Kasumi-1 (cell line): ENCODE measurements around the gene SETD7.

Experiments
- DNase-seq, 2 experiments: peaks; one replicate each; lab custom pipeline; 2025; lab: John Stamatoyannopoulos, UW

The SETD7 gene

DNA sequence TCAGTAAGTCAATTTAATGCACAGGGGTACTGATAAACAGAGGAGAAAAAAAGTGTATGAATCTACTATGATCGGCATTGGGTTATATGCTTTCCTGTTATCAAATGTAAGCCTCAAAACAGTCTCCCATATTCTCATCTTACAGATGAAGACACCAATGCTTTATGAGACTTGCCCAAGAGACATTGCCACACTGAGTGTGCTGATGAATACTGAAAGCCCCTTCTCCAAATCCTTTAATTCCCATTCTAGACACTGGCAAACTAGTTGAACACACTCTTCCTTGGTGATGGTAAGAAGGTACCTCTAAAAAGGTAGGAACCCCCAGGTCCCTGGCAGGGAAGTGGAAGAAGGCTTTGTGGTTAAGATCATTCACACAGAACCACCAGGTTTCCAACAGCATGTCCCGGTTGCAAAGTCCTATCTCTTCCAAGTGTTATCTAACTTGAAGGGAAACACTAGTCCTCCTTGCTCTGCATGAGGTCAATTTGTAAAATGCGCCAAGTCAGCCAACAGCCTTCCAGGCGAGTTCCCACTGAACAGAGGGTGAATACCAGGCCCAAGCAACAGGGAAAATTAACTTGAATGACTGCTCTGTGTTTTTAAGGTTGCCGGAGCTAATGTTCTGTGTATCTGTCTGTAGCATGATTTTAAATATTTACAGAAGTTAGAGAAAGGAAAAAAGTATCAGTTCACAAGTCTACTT is 5.1 kb downstream of the SETD7 start:
- no peak for DNase-seq

DNA sequence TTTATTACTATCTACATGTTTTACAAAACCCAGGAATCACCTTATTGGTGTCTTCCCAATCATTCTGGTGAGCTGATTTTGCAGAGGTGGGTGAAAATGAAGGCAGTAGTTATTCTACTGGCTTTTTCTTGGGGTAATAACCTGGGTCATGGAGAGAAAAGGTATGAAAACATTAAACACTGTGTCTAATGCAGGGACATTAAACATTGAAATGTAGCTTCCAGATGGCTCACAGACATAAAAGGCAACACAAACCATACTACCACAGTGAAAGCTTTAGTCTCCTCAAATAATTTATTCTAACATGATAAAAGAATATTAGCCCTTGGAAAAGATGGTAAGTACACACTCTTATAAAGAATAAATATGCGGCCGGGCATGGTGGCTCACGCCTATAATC is 8.0 kb downstream of the SETD7 start:
- no peak for DNase-seq

DNA sequence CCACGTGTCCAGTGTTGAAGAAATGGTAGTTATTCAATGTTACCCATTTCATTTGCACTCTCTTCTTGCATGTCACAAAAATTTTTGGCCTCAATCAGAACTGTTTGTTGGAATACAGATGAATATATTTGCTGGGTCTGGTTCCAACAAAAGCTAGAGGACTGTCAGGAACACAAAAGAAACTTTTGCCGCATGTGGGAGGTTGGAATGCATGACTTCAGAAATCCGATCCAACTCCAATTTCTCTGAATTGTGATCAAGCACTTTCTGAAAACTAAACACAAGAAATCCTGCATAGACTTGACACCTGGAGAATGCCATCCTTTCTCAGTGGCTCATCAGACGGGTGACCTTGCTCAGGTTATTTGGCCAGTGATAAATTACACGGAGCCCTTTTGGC is 15.4 kb downstream of the SETD7 start:
- no peak for DNase-seq

DNA sequence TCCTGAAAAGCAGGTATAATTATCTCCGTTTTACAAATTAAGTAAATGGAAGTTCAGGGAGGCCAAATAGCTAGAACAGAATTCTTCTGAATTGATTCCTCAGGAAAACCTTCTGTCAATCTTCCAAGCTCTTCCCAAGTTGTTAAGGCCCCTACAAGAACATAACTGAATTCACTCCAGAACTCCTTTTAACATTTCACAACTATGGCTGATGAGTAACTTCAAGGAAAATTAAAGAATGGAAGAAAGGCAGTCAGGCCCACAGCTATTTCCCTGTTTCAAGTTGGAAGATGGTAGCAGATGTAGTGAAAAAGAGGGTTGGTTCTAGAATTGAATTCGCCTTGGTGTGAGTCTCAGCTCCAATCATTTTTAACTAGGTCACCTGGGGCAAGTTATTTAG is 15.9 kb downstream of the SETD7 start:
- DNase-seq, result no peak

DNA sequence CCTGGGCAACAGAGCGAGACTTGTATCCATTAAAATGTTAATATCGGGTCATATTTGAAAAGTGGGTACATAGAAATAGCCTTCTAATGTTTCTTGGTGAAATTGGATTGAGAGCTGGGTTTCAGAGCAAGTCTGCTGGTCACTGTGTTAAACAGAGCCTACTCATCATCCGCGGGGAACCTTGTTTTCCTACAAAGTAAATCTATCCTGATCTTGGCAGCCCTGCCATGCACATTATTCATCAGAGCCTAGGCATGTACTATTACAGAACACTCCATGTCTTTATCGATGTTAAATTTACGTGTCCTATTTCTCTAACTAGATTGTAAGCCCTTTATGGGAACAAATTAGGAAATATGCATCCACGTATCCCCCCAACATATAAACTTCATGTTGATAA is 18.7 kb downstream of the SETD7 start:
- no peak for DNase-seq

DNA sequence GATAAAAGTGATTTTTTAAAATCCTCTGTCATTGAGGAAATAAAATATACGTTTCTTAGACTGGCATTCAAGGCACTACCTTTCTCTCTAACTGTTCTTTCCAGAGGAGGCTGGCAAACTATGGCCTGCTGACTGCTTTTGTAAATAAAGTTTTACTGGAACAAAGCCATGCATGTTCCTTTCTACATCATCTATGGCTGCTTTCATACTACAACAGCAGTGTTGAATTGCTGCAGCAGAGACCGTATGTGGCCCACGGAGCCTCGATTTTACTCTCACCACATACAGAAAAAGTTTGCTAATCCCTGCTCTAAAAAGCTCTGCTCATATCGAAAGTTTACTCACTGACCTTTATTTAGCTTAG is 20.2 kb downstream of the SETD7 start:
- DNase-seq, result no peak

DNA sequence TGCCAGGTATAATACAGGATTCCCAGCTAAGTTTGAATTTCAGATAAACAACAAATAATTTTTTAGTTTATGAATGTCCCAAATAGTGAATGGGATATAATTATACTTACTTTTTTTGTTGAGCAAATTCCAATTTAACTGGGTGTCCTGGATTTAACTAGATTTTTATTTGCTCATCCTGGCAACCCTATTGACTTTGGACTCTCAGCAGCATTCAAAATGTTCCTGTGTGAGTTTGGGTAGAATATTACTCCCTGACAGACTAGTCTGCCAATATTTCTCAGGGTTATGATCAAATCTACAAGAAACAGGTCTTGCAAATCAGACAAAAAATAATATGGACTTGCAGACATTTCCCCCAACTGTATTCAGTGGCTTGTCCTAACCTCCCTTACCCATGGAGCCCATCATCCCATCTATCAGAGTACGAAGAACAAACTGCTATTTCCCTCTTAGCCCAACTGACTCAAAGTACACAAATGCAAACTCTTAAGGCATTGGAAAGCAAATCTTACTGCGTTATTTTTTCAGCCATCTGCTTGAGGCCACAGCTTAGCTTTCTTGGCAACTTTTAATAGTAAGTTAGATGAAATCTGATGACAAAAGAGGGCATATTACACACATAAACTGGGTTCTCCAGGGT is 20.7 kb downstream of the SETD7 start:
- DNase-seq, result no peak

DNA sequence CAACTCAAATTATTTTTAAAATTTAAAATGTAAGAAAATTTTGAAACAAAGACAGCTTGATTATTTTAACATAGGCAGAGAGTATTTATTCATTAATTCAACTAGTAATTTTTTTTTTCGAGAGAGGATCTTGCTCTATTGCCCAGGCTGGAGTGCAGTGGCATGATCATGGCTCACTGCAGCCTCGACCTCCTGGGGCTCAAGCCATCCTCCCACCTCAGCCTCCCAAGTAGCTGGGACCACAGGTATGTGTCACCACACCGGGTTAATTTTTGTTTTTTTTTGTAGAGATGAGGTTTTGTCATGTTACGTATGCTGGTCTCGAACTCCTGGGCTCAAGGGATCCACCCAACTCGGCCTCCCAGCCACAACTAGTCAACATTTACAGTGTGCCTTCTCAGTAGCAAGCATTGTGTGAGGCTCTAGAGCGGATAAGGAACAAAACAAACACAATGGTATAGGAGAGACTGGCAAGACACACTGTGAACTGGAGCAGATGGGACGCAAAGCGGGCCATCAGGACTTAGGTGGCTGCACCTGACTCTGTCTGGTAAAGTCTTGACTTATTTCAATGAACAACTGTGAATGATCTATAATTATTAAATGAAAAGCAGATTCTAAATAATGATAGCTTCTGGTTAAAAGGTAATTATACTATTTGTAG is 21.6 kb downstream of the SETD7 start:
- no peak for DNase-seq

DNA sequence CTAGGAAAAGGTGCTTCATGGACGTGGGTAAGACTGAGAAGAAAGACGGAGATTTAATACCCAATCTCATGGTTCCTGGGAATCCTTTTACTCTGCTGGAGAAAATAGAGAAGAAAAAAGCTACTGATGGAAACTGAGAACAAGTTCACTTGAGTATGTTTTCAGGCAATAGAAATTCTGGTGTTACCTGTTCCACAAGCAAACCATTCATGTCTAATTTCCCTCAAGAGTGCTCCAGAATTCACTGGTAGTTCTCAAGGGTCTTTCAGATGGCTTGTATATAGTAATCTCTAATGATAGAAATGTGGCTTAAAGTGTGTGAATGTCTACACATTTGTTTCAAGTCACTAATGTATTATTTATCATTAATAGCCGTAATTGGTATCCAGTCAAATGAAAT is 22.5 kb downstream of the SETD7 start:
- DNase-seq, result no peak

DNA sequence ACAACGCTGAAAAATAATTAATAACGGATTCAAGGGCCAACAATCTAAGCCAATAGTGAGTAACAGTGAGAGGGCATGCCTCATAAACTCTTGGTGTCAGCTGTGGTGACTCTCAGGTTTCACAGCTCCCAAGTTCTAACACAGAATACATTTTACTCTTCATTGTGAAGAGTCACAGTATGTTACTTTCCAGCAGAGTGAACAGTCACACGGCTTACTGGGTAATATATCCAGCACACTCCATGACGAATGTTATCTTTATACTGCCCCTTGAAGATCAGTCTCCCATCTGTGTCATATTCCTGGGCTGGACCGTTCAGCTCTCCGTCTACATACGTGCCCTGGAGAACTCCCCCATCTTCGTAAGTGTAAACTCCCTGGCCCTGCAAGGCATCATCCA is 23.1 kb downstream of the SETD7 start:
- DNase-seq, result no peak

DNA sequence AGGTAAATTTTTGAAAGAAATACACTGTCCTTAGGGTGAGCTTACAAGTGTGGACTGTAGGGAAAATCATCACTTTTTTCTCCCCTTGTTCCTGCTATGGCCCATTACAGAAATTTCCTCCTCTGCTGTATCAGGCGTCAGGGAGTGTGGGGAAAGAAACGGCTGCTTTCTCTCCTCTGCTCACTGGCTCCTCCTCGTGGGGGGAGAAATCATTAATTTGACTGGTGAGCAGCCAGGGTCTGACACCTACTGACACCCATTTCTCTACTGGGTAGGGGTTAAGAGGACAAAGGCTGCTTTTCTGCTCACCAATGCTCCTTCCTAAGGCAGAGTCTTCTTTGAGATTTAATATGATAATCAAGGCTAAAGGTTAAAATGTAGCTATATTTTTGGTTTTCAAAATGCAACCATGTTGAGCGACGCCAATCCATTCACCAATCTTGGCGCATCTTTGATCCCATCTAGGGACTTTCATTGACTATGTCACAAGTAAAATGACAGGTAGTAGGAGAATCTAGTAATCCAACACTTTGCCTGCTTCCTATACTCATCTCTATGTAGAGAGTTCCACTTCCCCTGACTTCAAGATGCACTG is 25.1 kb downstream of the SETD7 start:
- DNase-seq, result peak; percentile 70 to 77

DNA sequence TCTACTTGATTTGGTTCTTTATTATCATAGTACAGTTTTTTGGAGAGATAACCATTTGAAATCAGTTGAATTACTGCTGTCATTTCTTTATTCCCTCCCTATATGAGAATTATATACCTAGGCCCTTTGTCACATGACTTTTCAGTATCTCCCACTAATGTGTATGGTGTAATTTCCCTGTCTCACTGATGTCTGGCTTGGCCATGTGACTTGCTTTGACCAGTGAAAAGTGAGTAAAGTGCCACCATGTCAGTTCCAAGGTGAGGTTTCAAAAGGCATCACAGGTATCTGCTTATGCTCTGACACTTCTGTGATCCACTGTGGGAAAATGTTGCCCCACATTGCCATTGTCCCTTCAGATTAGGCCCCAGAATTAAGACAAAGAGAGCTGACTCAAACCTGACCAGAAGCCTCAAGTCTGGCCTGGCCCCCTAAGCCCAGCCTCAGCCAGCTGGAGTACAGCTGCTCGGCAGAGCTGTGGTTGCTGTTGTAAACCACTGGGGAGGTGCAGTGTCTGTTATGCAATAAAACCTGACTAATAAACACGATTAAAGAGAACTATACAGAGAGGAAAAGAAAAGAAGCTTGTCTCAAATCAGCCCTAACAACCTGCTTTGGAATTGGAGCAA is 27.5 kb downstream of the SETD7 start:
- DNase-seq, result peak; percentile 37 to 42

DNA sequence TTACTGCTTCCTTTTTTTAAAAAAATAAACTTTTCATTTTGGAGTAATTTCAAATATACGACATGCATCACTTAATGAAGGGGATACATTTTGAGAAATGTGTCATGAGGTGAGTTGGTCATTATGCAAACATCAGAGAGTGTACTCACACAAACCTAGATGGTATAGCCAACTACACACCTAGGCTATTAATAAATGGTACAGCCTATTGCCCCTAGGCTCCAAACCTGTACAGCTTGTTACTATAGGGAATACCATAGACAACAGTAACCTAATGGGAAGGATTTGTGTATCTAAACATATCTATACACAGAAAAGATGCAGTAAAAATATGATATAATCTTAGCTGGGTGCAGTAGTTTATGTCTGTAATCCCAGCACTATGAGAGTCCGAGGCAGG is 29.1 kb downstream of the SETD7 start:
- DNase-seq, result no peak

DNA sequence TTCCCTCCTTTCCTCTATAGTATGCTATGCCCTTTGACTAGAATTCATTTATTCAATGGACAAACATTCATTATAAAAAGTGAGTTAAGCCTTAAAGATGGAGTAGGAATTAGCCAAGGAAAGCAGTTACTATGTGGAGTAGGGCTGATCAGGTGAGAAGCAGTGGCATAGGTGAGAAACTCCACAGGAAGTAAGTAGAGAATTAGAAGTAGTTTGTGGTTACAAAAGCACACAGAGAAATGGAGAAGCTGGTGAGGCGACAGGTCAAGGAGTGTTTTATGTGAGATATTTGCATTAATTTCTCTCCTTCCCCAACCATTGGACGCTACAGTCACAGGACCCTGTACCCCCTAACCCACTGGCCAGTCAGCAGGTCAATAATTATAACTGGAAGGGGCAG is 30.6 kb downstream of the SETD7 start:
- no peak for DNase-seq

DNA sequence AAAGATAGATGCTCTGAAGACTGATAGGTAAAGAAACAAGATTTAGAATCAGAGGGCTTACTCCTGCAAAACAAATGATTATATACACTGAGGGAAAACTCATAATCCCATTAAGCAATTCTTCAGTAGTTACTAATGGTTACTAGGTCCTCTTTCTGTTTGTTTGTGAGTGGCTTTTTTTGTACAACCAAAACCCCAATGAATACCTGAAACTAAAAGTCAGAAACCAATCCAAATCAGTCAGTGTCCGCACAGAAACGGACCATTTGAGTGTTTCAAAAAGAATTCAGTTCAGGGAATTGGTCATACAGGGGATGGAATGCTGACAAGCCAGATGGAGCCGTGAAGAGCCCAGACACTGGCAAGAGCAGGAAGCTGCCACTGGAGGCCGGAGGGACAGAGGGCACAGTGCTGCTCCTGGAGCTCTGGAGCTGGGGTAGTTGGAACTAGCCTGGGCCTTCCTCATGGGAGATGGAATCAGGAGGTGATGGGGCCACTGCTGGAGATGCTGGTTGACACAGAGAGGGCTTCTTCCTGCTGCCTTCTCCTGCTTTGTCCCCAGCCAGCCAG is 31.9 kb downstream of the SETD7 start:
- DNase-seq, result no peak

DNA sequence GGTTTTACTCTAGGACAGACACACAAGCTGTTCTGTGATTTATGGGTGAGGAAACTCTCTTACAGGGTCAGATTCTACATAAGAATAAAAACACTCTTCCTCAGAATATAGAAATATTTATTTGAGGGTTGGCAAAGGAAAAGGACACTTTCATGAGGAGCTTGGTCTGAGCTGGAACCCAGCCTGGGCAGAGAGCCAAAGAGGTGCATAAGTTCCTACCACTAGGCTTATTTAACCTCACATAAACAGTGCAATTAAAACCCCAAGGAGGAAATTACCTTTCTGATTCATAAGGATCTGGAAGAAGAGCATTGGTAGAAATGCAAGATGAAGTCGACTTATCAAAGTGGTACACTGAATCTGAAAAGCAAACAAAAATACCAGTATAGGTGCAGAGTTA is 32.9 kb downstream of the SETD7 start:
- DNase-seq, result no peak

DNA sequence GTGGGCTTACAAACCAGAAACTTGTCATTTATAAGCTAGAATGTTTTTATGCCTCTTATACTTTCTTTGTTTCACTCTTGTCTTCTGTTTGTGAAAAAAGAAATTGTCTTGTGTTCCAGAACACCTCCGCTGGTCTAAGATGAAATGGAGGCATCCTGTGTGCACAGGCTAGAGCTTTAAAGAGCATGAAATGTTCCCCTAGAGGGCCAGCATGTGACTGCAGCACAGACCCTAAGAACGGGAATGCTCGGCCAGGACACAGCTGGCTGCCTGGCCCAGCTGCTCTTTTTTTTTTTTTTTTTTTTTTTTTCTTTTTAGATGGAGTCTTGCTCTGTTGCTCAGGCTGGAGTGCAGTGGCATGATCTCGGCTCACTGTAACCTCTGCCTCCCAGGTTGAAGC is 33.6 kb downstream of the SETD7 start:
- DNase-seq, result no peak

DNA sequence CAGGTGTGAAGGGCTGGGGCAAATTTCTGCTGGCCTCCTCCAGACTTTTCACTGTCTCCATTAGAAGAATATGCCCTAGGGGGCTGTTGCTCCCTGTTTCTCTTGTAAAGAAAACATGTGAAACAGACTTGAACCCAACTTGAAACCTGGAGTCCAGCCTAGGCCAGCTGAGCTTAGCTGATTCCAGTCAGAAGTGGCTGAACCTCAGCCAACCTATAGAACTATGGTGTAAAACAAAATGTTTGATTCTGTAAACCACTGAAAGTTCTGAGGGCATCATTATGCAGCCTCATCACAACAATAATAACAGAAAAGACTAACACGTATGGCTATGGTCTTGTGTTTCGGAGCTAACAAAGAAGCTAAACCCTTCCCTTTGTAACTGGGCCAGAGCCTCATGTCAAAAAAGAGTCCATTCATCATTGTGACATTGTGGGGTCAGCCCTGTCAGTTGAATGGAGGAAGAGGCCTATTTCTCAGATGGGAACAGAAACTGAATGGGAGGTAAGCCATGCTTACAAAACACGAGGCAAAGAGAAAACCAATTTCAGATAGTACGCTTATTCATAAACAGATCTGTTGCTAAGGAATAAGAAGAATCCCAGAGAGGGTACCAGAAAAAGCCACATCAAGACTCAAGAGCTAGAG is 34.1 kb downstream of the SETD7 start:
- DNase-seq, result no peak

DNA sequence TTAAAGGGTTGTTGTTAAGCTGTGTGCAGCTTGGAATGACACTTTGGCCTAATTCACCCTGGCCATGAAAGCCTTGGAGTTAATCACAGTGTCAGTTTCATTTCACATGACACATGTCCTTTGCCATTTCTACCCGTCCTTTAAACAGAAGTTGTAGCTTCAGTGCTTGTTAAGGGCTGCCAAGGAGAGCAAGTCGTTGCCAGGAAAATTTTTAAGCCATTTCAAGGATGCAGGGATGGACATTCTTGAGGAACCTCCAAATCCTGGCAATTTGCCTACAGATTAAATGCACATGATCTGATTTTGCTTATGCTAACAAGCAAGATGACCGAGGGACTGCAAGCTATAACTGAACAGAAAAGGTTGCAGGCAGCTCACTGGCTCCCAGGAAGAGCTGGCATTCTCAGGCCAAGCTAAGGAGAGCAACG is 40.5 kb downstream of the SETD7 start:
- no peak for DNase-seq

DNA sequence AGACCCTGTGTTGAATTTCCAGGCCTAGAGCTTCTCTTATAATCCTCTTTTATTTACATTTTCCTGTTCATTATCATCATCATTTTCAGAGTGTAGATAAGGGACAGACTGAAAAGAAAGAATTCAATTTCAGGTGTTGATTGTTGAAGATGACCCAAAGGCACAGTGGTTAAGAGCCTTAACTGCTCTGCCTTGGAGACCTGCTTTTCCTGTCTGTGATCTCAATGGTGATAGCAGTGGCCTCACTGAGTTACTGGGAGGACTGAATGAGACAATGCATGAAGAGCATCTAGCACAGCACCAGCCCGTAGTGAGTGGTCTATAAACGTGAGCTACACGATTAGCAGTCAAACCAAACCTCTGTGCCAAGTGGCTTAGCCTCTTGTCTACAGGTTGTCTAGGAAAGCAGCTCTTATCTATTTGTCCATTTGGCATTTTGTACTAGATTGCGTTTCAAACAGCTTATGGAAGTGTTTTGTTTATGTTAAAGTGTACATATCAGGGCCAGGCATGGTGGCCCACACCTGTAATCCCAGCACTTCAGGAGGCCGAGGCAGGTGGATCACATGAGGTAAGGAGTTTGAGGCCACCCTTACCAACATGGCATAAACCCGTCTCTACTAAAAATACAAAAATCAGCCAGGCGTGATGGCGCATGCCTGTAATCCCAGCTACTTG is 41.5 kb downstream of the SETD7 start:
- DNase-seq, result no peak

DNA sequence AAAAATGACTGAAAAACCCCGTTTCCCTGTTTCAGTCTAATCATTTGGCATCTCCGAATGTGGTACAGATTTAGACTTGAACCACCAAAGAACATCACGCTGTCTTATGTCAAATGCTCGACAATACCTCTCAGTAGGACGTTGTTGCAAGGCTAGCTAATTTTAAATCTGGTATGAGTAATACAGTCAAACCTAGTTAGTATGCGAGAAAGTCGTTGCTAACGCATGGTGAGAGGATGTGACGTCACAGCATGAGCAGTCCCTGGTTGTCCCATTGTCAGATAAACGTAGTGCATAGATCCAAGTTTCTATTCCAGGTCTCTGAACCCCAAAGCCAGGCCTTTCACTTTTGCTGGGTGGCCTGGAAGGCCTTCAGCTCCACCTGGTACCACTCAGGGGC is 44.7 kb downstream of the SETD7 start:
- no peak for DNase-seq
